Testis (tissue), 3 donors: ENCODE data around the gene DLG2. TPM values are rescaled to one million over a fixed set of nuclear protein-coding genes. Genes with fewer than 3 reads are reported as not detected.

Experiments
- DNase-seq: peaks from one replicate; pipeline ENCODE4 v3.0.0-alpha.2; 2019
- H3K27ac ChIP-seq, 2 donors: fragments of 200-600 bp; sonication (generic); one replicate each; pipeline ENCODE4 v1.5.1; 2019
- H3K27me3 ChIP-seq: fragments of 200-600 bp; sonication (generic); one replicate; pipeline ENCODE4 v1.5.1; 2019
- H3K36me3 ChIP-seq: fragments of 200-600 bp; sonication (generic); one replicate; pipeline ENCODE4 v1.5.1; 2017; ENCODE audit warnings: low read depth; ENCODE audit errors: missing control alignments
- H3K4me1 ChIP-seq: fragments of 200-600 bp; sonication (generic); one replicate; pipeline ENCODE4 v1.5.1; 2019
- H3K4me3 ChIP-seq, 2 donors: fragments of 200-600 bp; sonication (generic); one replicate each; pipeline ENCODE4 v1.5.1; 2017 to 2019
- H3K9me3 ChIP-seq: fragments of 200-600 bp; sonication (generic); one replicate; pipeline ENCODE4 v1.5.1; 2017
- CTCF ChIP-seq, 3 experiments: fragments of 450-650 bp in 2 of 3; fragments of 200-600 bp in 1 of 3; sonication (generic) in 1 of 3; IDR thresholded peaks; one replicate each; pipeline ENCODE4 v1.5.1; 2016 to 2019; ENCODE audit warnings: antibody characterized with exemption in 3 of 3, mild to moderate bottlenecking in 2 of 3, moderate library complexity in 1 of 3
- POLR2A ChIP-seq: fragments of 450-650 bp; IDR thresholded peaks from one replicate; pipeline ENCODE4 v1.6.1; 2017; ENCODE audit warnings: antibody characterized with exemption, mild to moderate bottlenecking, moderate library complexity
- WGBS, 2 donors: methylation state at CpG; one replicate each; pipeline ENCODE4 v1.1.5; 2018; 5-methylcytosine and 5-hydroxymethylcytosine counted together
- intact Hi-C: fragments of 100-400 bp; cut with DNase I; formaldehyde crosslinking; loops from one replicate; pipeline ENCODE4 v1.15.1; 2023; ENCODE audit warnings: low total_unique reads
- polyA plus RNA-seq: library from polyadenylated mRNA; stranded (reverse); fragments of 350-450 nt; fragmentation: Illumina TruSeq; extraction: RNeasy Lipid Tissue Mini Kit (QIAGEN cat#74804); gene quantifications from one replicate; pipeline ENCODE4 v1.2.3, GENCODE V29; 2014; ENCODE audit warnings: low read depth, low replicate concordance; ENCODE audit not compliant: insufficient read depth
- total RNA-seq, 2 donors: library from RNA; depleted of rRNA; stranded (reverse); fragments of >200 nt; gene quantifications; one replicate each; pipeline ENCODE4 v1.2.3, GENCODE V29; 2016

The DLG2 gene
- total and polyA plus RNA-seq, 3 donors from 2014 or later: 13.8 to 23.0 (median 14.1) TPM

- Histone ChIP-seq H3K4me1 (no peaks in the 10 kb centered on the region), H3K4me3 (no peak overlapping the region), H3K27me3 (no peaks in the 10 kb centered on the region), H3K27ac (no peak overlapping the region), H3K36me3 (no peaks in the 10 kb centered on the region), H3K9me3 (no peaks in the 10 kb centered on the region)
- WGBS, 2 donors: 81 to 88% methylated on average over 7 of the region's 7 CpGs
- intact Hi-C loops: no loop called here
- TF ChIP-seq CTCF (IDR thresholded peaks at IDR 0.05): no peak
- TF ChIP-seq POLR2A: no peak
- no peak for DNase-seq
Observed at GRCh38 chr11:83921447-83922192, 1705.5 kb downstream of the DLG2 start.

- 42 to 53% methylated on average over 3 of the region's 3 CpGs for WGBS, 2 donors
- no peaks in the 10 kb centered on the region for H3K9me3 ChIP-seq
- H3K4me1 ChIP-seq: no peaks in the 10 kb centered on the region
- intact Hi-C loops: no loop called here
- no peak for TF ChIP-seq POLR2A
- no peak for TF ChIP-seq CTCF (IDR thresholded peaks at IDR 0.05)
- DNase-seq: no peak
- H3K36me3 ChIP-seq: no peaks in the 10 kb centered on the region
- no peaks in the 10 kb centered on the region for H3K27me3 ChIP-seq
- H3K4me3 ChIP-seq: no peak overlapping the region
- H3K27ac ChIP-seq: no peak overlapping the region
Observed at GRCh38 chr11:83918476-83918875, 1708.7 kb downstream of the DLG2 start.

GRCh38 chr11:83914995-83915394, 1712.1 kb downstream of the DLG2 start:
- no peaks in the 10 kb centered on the region for H3K9me3 ChIP-seq
- no peaks in the 10 kb centered on the region for H3K36me3 ChIP-seq
- no peaks in the 10 kb centered on the region for H3K27me3 ChIP-seq
- DNase-seq: no peak
- intact Hi-C loops: no loop called here
- H3K4me1 ChIP-seq: no peaks in the 10 kb centered on the region
- H3K4me3 ChIP-seq: no peak overlapping the region
- H3K27ac ChIP-seq: no peak overlapping the region
- TF ChIP-seq POLR2A (no peak), CTCF (IDR thresholded peaks at IDR 0.05) (no peak)

GRCh38 chr11:83909579-83910534, 1717.3 kb downstream of the DLG2 start:
- no peaks in the 10 kb centered on the region for H3K36me3 ChIP-seq
- no peak overlapping the region for H3K4me3 ChIP-seq
- DNase-seq: no peak
- H3K27me3 ChIP-seq: no peaks in the 10 kb centered on the region
- no peaks in the 10 kb centered on the region for H3K9me3 ChIP-seq
- WGBS, 2 donors: 81 to 89% methylated on average over 5 of the region's 5 CpGs
- H3K27ac ChIP-seq: no peak overlapping the region
- intact Hi-C loops: no loop called here
- TF ChIP-seq CTCF (IDR thresholded peaks at IDR 0.05): no peak
- no peak for TF ChIP-seq POLR2A
- no peaks in the 10 kb centered on the region for H3K4me1 ChIP-seq
